DMS153 treated with DMSO at 0.1 percent for 48 hours (cell line): Measurements from ENCODE around the gene SLC6A8.
"Not testable (repeated sequence)": the region's sequence is repeated elsewhere in the genome, so short reads cannot be mapped to it uniquely, and the experiment has no call there.

Source experiments
- DNase-seq: peaks from one replicate; lab custom pipeline; 2025; ENCODE audit not compliant: unreplicated experiment; lab: John Stamatoyannopoulos, UW

SLC6A8 gene

GRCh38 chrX:153692611-153693156 is 5.0 kb downstream of the SLC6A8 start:
- DNase-seq, result no peak

GRCh38 chrX:153693216-153694086 is 5.7 kb downstream of the SLC6A8 start:
- DNase-seq, result no peak

- not testable (repeated sequence) for DNase-seq
Observed at GRCh38 chrX:153694256-153694655, 6.5 kb downstream of the SLC6A8 start.

GRCh38 chrX:153694687-153695270 is 7.1 kb downstream of the SLC6A8 start:
- no peak for DNase-seq

GRCh38 chrX:153696100-153696499 is 8.4 kb downstream of the SLC6A8 start:
- DNase-seq, result no peak

GRCh38 chrX:153696538-153696937 is 8.8 kb downstream of the SLC6A8 start:
- not testable (repeated sequence) for DNase-seq

- not testable (repeated sequence) for DNase-seq
Observed at GRCh38 chrX:153696986-153697722, 9.4 kb downstream of the SLC6A8 start.

- DNase-seq, result no peak
Observed at GRCh38 chrX:153697924-153698865, 10.5 kb downstream of the SLC6A8 start.

GRCh38 chrX:153699210-153699783 is 11.6 kb downstream of the SLC6A8 start:
- not testable (repeated sequence) for DNase-seq

- not testable (repeated sequence) for DNase-seq
Observed at GRCh38 chrX:153699784-153700371, 12.2 kb downstream of the SLC6A8 start.

GRCh38 chrX:153700376-153700945 is 12.7 kb downstream of the SLC6A8 start:
- DNase-seq, result no peak

GRCh38 chrX:153700967-153701366 is 13.2 kb downstream of the SLC6A8 start:
- no peak for DNase-seq

- no peak for DNase-seq
Observed at GRCh38 chrX:153701706-153702105, 14.0 kb downstream of the SLC6A8 start.

GRCh38 chrX:153702336-153703035 is 14.8 kb downstream of the SLC6A8 start:
- no peak for DNase-seq

- no peak for DNase-seq
Observed at GRCh38 chrX:153703036-153703370, 15.3 kb downstream of the SLC6A8 start.

- no peak for DNase-seq
Observed at GRCh38 chrX:153704021-153704526, 16.3 kb downstream of the SLC6A8 start.

- not testable (repeated sequence) for DNase-seq
Observed at GRCh38 chrX:153704631-153705402, 17.1 kb downstream of the SLC6A8 start.
